ENCODE results near the gene UBE2R2.
A peak's percentile ranks its signal among the peaks of the same experiment; 100 is the strongest.
"Not testable (repeated sequence)": the region's sequence is repeated elsewhere in the genome, so short reads cannot be mapped to it uniquely, and the experiment has no call there.

The UBE2R2 gene

GRCh38 chr9:33843312-33843961, 26.5 kb downstream of the UBE2R2 start:
- DNase-seq (ENCODE audit: low read depth in 2 of 2): no peak

DNA sequence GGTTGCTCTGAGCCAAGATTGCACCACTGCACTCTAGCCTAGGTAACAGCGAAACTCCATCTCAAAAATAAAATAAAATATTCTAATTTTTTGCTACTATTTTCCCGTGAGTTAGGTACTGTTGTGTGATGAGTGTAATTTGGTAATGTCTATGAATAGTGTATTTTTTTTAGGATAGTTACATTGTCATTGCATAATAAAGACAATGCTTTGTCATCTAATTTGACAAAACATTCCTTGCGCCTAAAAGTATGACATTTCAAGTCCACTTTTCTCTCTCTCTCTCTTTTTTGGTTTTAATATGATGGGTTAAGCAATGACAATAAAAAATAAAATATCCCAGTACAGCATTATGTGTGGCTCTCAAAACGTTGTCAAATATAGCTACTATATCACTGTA, 29.3 kb downstream of the UBE2R2 start:
- no peak for DNase-seq (ENCODE audit: low read depth in 2 of 2)

GRCh38 chr9:33847894-33848205, 30.9 kb downstream of the UBE2R2 start:
- DNase-seq (ENCODE audit: low read depth in 2 of 2): not testable (repeated sequence)

- DNase-seq (ENCODE audit: low read depth in 2 of 2): no peak
These were observed 33.3 kb downstream of the UBE2R2 start for GRCh38 chr9:33850267-33850629.

DNA sequence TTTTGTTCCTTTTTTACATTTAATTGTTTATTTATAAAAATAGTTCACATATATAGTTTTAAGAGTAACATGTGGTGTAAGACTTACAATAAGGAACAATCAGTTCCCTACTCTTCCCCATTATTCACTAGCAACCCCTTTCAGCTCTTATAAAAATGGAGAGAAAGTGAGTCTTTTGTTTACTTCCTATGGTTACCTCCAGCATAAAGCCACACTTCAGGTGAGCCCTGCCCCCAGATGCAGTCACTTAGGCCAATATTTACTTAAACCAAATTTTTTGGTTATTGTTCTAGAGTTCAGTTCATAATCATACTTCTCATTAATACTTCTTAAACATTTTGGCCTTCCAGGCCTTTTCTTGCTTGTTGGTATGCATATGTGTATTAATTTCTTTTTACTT, 33.7 kb downstream of the UBE2R2 start:
- DNase-seq (ENCODE audit: low read depth in 2 of 2): no peak

- no peak for DNase-seq (ENCODE audit: low read depth in 2 of 2)
These were observed 34.3 kb downstream of the UBE2R2 start for GRCh38 chr9:33851301-33851700.

DNA sequence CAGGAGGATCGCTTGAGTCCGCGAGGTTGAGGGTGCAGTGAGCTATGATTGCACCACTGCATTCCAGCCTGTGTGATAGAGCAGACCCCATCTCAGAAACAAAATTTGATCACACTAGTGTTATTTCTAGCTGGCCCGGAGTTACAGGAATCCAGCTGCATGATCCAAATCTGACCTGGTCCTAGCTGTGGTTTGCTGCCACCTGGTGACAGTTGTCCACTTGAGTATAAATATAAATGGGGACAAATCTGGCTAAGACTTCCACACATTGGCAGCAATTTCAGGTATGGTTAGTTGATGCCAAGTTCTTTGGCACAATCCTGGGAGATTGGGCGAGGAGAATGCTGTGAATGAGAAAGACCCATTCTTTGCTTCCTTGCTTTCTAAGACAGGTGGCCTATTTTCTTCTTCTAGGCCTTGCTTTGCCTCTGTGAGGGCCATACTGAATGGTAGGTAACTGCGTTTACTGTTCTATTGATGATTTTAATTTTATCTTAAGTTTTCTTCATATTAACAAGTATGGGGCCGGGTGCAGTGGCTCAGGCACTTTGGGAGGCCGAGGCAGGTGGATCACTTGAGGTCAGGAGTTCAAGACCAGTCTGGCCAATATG, 35.4 kb downstream of the UBE2R2 start:
- peak in 1 of 2 donors; percentile 16 for DNase-seq (ENCODE audit: low read depth in 2 of 2)

DNA sequence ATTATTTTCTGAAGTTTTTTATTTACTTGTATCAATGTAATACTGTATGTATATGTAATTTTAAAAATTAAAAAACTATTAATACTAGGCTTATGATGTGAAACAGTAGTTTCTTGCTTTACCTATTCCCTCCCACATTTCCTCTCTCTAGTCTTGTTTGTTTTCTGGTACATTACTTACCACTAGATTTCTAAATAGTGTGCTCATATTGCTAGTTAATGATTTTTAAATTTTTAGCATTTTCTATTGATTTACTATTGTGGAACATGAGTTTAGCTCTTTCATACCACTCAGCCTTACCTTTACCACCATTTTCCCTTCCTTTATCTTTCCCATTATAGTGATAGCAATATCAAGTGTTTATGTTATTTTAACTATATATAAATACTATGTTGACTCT, 39.3 kb downstream of the UBE2R2 start:
- DNase-seq (ENCODE audit: low read depth in 2 of 2): no peak

DNA sequence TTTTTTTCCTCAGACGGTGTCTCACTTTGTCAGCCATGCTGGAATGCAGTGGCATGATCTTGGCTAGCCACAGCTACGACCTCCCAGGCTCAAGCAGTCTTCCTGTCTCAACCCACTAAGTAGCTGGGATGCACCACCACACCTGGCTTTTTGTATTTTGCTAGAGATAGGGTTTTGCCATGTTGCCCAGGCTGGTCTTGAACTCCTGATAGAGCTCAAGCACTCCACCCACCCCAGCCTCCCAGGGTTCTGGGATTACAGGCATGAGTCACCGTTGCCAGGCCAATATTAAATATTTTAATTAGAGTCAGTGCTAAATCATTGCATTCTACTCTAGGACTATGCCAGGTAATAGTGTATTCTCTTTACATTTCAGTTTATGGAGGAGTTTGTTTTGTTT, 41.5 kb downstream of the UBE2R2 start:
- DNase-seq (ENCODE audit: low read depth in 2 of 2): no peak

- no peak for DNase-seq (ENCODE audit: low read depth in 2 of 2)
These were observed 43.4 kb downstream of the UBE2R2 start for GRCh38 chr9:33860200-33860871.

DNA sequence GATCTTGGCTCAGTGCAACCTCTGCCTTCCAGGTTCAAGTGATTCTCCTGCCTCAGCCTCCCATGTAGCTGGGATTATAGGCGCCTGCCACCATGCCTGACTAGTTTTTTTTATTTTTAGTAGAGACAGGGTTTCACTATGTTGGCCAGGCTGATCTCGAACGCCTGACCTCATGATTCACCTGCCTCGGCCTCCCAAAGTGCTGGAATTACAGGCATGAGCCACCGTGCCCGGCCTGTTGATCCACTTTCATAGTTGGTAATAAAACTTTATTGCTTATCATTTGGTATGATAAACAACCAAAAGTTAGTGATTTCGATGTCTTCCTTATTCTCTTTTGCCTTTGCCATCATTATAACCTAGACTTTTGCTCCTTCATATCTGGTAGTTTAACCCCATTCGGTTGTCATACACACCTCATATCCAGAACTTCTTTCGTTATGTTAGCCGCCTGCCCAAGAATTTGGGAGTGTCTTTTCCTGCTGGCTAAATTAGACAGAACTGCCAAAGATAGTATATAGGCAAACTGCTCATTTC, 45.0 kb downstream of the UBE2R2 start:
- DNase-seq (ENCODE audit: low read depth in 2 of 2): no peak

- not testable (repeated sequence) for DNase-seq (ENCODE audit: low read depth in 2 of 2)
These were observed 46.1 kb downstream of the UBE2R2 start for GRCh38 chr9:33863027-33863426.

DNA sequence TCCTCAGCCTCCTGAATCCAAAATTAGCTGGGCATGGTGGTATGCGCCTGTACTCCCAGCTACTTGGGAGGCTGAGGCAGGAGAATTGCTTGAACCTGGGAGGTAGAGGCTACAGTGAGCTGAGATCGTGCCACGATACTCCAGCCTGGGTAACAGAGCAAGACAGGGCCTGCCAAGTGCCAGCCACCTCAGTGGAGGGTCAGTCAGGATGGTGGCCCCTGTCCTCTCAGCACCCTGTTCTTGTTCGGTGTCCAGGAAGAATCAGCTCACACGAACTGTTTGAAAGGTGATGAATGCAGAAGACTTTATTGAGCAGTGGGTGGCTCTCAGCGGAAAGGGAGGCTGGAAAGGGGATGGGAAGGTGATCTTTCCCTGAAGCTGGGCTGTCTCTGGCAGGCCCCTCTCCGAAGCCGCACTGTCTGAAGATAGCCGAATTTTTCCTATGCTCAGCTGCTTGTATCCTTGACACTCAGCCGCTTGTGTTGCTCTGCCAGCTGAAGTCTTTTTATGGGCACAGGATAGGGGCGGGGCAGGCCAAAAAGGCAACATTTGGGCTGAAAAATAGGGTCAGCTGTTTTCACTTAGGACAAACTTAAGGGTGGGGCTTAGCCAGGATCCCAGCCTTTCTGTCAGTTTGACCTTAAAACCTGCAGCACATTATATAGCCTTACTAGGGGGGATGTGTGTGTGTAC, 50.9 kb downstream of the UBE2R2 start:
- no peak for DNase-seq (ENCODE audit: low read depth in 2 of 2)

GRCh38 chr9:33868440-33868973, 51.5 kb downstream of the UBE2R2 start:
- DNase-seq (ENCODE audit: low read depth in 2 of 2): no peak

- not testable (repeated sequence) for DNase-seq (ENCODE audit: low read depth in 2 of 2)
These were observed 52.3 kb downstream of the UBE2R2 start for GRCh38 chr9:33869243-33869642.

- no peak for DNase-seq (ENCODE audit: low read depth in 2 of 2)
These were observed 60.9 kb downstream of the UBE2R2 start for GRCh38 chr9:33877727-33878489.

- no peak for DNase-seq (ENCODE audit: low read depth in 2 of 2)
These were observed 61.9 kb downstream of the UBE2R2 start for GRCh38 chr9:33878691-33879366.

DNA sequence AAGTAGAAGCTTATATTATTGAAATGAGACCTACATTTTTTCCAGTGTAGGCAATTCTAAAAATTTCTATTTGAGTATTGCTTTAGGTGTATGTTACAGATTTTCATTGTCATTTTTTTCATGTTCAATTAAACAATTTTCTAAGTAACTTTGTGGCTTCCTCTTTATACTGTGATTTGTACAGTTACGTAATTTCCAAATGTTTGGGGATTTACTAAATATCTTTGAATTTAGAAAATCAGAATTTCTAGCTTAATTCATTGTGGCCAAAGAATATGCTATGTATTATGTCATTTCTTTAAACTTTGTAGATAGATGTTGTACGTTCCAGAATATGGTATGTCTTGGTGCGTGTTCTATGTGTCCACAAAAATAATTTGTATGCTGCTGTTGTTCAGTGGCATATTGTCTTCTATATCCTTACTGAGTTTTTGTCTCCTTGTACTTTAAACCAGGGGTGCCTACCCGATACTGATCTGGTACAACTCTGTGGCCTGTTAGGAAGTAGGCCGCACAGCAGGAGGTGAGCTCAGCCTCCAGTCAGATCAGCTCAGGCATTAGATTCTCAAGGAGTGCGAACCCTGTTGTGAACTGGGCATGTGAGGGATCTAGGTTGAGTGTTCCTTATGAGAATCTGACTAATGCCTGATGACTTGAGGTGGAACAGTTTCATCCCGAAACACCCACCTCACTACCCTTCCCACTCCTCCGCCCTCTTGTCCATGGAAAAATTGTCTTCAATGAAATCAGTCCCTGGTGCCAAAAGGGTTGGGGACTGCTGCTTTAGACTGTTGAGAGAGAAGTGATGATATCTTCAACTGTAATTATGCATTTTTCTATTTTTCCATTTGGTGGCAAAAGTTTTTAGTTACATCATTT, 63.5 kb downstream of the UBE2R2 start:
- no peak for DNase-seq (ENCODE audit: low read depth in 2 of 2)

- DNase-seq (ENCODE audit: low read depth in 2 of 2): no peak
These were observed 64.7 kb downstream of the UBE2R2 start for GRCh38 chr9:33881635-33882034.
